ELF-1 (cell line): Measurements from ENCODE around the gene SH2D7.

Experiments
- DNase-seq: peaks from one replicate; pipeline ENCODE4 v3.0.0-alpha.2; 2016; ENCODE audit warnings: low read depth, low spot score

The SH2D7 gene

DNA sequence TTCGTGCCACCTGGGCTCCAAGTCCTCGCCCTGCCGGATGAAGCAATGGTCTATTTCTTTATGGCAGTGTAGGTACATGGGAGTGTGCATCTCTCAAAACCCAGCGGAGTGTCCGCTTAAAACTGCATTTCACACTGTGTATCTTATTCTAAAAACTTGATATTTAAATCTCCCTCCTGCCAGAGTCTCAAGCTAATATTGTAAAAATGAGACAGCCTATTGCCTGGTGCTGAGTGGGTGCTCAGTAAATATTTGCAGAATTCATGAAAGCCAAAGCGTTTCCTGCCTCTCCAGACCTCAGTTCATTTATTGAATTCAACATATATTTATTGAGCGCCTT, 14.5 kb upstream of the SH2D7 start:
- no peak for DNase-seq

DNA sequence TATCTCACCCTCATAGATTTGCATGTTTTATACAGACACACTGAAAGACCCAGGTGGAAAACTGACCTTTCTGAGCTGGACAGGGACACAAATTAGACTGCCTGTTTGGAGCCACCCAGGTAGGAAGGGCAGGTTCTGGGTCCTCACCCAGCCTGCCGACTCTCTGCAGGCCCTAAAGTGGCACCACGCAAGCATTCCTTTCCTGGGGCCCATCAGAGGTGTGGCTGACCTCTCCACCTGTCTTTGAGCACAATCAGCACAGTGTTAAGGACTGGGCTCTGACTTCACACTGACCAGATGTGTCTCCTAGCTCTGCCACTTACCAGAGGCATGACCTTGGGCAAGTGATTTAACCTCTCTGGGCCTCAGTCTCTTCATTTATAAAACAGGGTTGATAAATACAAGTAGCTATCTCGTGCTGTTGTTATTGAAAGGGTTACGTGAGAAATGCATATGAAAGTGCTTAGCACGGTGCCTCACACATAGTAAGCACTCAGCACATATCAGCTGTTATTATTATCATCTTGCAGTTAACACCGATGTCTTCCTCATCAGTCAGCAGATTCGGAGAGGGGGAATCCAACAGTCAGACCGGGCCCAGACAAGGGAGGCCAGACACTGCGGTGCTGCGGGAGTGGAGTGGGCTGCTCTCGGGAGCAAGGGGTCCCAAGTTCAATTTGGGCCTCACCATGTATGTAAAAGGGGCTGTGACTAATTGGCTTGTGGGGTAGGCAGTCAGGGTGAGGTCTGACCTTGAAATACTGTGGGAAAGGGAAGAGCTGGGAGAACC, 12.9 kb upstream of the SH2D7 start:
- no peak for DNase-seq

DNA sequence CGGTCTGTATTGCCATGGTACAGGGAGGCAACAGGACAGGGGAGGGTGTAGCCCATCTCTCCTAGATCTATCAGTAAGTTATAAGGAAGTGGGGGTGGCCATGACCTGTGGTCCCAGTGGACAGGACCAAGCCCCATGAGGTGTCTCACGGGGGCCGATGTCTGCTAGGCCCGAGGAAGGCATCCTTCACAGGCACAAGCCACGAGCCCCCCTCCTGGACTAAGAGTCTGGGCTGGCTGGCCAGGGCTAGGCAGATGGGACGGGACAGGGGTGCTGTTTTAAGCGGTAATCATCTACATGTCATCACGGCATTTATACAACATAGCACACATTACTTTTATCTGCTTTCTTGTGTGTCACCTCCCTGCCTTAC, 12.3 kb upstream of the SH2D7 start:
- DNase-seq: no peak

DNA sequence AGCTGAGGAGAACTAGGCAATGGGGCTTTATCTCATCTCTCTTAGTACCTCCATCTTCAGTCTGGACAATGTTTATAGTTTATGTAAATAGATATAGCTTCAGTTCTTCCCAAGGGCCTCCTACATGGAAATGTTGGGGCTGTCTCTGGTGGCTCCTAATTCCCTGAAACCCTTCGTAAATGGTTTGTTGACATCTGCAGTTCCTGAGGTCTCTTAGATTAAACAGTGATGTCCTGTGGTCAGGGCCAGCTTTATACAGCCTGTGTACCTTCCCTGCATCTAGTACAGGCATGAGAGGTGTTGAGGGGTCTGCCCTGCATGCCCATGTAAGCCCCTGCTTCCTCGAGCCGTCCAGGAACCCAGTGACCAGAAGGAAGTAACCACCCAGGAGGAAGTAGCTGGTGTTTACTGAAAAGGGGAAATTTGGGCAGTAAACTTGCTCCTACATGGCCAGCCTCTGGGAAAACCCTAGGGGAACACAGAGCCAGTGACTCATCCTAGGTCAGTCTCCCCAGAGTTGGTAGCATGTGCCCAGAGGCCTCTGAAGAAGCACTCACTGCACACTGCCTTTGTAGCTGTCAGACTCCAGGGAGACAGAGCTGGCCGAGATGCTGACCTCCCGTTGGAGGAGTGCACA, 10.1 kb upstream of the SH2D7 start:
- no peak for DNase-seq

DNA sequence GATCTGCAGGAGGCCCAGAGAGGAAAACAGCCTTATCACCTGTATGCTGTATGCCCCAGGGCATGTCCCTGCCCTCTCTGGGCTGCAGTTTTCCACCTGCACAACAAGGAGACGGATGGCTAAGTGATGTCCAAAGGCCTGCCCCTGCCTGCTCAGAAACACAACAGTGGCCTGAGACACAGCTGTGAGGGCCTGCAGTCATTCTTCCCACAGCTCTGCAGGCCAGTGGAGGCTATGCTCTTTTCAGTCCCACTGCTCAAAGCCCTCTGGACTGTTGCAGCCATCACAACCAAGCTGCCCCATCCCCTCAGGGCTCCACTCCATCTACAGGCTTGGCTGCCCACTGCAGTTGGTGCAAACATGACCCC, 9.6 kb upstream of the SH2D7 start:
- peak; percentile 55 for DNase-seq

DNA sequence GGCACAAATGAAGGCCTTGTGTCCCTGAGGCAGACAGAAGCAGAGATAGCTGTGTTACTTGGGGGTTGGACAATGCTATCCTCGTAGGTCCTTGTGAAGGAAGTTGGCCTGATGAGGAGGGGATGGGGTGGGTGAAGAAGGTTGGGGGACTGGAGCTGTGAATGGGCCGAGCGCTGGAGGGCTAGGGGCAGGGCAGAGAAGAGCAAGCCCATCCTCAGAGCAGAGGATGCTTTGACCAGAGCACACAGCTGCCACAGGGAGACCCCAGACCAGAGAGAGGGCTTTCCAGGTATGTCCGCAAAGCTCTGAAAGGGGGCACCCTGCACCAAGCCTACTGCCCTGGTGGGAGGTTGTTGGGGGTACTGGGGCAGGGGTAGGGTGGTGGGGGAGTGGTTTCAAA, 9.2 kb upstream of the SH2D7 start:
- DNase-seq: no peak

DNA sequence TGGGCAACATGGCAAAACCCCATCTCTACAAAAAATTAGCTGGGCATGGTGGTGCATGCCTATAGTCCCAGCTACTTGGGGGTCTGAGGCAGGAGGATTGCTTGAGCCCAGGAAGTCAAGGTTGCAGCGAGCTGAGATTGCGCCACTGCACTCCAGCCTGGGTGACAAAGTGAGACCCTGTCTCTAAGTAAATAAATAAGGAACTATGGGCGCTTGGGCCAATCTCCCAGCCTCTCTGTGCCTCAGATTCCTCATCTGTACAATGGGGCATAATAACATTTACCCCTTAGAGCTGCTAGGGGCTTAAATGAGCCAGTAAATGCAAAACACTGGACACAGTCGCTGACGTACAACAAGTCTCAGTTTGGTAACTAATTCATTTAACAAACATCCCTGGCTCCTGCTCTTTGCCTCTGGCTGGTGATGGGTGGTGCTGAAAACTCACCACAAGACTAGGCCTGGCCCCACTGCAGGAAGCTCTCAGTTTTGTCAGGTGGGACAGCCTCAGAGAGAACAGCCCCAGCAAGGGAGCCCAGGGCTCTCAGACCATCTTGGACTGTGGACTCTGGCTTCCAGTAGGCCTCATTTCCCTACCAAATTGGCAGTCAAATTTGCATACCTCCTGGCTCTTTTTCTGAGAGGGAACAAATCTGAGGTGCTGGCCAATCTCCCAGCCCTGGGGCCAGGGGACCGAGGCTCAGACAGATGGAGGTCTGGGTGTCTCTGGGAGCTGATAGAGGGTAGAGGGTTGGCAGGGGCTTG, 8.5 kb upstream of the SH2D7 start:
- DNase-seq: no peak

DNA sequence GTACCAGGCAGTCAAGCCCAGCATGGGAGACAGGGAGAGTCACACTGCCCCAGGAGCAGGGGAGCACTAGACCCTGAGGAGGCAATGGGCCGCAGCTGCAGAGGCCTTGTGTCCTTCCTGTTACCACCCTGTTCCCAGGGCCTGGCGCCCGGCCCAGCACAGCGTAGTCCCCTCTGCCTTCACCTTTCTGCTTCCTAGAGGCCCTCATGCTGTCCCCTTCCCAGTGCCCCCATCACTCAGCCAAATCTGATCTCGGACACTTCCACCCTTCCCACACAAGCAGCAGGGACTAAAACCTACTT, 8.0 kb upstream of the SH2D7 start:
- DNase-seq: no peak

DNA sequence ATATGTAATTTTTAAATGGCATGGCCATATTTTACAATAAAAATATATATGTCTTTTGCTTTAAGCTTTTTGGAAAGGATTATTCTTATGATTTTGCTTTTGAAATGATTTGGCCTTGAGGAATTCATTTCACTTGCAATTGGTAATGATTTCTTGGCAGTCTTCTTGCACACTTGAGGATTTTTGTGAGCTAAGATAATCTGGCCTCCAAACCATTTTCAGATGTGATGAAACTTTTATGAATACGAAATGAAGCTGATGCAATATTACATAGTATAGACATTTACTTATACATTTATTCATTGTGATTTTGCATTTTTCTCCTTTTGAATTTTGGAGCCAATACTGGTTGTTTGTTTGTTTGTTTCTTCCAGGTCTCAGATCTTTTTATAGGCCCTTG, 6.4 kb upstream of the SH2D7 start:
- DNase-seq: no peak

DNA sequence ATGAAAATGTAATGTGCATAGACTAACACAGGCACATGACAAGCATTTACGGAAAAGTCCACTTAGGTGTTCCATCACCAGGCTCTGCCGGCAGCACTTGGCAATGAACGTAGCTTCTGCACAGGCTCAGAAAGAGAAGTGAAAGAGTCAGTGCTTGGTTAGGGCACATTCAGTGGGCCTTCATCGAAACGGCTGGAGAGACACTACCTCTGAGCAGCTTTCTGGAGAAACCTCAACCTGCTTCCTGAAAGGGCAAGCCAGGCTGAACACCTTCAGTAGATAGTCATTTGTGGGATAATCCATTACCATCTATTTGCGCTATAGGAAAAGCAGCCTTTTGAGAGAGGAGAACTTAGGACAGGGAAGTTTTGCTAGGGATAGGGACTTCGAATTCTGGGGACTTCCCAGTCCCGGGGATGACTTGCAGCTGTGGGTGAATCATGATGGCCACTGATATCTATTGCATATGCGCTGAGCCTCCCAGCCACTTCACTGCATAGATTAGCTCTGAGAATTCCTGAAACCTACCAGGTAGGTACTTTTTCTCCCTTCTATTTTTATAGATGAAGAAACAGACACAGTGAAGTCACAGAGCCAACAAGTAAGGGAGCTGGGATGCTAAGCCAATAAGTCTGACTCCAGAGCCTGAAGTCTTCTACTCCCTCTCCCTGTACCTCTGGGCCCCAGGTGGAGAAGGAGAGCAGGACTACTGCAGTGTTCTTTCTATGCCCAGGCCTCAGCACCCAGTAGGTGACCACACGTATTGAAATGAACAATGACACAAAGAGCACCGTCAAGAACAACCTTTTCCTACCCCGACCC, 4.2 kb upstream of the SH2D7 start:
- DNase-seq: no peak

DNA sequence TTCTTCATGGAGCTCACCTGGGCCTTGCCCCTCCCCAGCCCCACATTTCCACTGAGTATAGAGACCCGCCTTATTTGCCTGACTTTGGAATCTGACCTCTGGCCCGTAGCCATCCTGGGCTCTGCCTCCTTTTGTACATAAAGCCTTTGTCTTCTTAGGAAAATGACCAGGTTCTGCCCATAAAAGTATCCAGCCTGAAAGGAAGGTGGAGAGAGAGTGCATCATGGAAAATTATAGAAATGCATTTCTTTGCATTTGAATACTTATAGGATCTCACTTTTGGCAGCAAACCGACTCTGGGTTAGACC, 3.6 kb upstream of the SH2D7 start:
- no peak for DNase-seq

DNA sequence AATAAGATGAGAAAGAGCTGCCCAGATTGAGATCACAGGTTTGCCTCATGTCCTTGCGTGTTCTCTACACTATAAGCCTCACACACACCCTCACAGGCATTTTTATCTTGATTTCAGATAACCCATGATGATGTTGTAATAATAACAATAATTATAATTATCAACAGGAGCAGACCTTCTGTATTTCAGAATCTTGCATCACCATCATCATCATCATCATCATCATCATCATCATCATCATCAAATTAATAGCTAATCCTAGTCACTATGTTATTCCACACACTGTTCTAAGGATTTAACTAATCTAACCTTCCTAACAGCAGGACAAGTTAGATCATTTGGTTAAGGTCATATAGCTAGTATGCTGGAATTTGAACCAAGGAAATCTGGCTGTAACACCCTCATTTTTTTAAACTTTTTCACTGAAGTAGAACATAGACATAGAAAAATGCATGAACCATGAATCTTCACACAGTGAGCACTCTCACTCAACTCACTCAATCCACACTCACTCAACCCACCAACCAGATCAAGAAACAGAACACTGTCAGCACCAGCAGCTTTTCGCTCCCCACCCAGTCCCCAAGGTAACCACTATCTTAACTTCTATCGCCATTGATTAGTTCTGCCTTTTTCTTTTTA, 1.8 kb upstream of the SH2D7 start:
- no peak for DNase-seq

DNA sequence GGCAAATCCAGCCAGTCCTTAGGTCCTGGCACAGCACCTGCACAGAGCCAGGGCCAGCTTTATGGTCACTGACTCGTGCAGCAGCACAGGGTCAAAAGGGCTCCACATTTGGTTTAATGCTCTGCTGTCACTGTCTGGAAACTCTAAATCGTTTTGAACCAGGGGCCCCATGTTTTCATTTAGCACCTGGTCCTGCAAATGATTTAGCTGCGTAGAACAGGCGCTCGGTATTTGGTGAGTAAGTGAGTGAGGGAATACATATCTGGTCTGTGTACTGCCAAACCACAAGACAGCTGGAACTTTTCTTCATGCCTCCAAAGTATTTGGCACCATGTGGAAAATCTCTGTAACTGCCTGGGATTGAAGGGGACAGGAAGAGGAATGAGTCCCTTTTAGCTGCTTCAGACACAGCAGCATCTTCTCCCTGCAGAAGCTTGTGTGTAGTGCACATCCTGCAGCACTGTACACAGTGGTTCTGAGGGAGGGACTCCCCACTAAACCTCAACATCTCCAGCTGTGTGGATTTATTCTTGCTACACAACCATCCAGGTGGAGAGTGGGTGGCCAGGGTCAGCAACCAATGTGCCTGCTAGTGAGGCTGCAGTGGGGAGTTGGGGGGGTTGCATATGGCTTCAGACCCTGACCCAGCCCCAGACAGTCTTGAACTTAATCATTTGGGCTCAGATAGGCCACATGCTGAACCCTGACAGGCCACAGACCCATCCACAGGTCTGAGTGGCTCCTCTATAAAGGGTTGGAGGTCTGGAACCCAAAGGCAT, 1.1 kb downstream of the SH2D7 start:
- no peak for DNase-seq

DNA sequence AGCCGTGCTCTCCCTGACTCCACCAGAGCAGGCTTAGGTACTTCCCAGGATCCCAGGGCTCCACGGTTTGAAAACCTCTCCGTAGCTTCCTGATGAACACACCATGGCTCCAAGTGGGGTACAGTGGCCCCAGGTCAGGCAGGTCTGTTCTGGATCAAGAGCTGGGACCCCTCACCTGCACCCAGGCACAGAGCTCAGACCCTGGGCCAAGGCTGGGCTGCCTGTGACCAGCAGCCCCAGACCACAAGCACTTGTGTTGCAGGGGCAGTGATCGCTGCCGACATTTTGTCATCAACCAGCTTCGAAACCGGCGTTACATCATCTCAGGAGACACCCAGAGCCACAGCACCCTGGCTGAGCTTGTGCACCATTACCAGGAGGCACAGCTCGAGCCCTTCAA, 5.3 kb downstream of the SH2D7 start:
- DNase-seq: no peak

DNA sequence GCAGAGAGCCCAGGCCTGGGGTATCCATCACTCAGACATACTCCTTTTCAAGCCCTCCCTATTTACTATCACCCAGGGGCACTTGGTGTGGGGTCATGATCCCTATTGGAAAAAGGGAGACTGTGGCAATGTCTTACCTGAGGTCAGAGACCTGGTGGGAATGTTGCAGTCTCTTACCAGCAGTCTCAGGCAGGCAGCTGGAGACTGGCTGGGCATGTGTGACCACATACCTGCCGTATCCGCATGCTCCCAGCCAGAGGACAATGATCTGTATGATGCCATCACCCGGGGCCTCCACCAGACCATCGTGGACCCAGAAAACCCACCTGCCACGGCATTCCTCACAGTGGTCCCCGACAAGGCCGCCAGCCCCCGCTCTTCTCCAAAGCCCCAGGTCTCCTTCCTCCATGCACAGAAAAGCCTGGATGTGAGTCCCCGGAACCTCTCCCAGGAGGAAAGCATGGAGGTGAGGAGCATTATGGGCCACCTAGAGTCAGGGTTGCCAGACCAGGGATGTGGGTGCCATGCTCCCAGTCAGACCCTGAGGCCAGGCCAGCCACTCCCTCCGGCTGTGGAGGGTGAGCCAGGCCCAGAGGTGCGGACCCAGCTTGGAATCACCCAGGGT, 5.9 kb downstream of the SH2D7 start:
- DNase-seq: no peak

DNA sequence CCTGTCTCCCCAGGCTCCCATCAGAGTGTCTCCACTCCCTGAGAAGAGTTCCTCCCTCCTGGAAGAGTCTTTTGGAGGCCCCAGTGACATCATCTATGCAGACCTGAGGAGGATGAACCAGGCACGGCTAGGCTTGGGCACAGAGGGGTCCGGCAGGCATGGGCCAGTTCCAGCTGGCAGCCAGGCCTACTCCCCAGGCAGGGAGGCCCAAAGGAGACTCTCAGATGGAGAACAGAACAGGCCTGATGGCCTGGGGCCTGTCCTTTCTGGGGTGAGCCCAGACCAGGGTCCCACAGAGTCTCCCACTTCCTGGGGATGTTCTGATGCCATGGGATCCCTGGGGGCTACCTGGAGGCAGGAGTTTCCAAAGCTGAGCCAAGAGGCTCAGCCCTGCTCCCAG, 8.5 kb downstream of the SH2D7 start:
- no peak for DNase-seq

DNA sequence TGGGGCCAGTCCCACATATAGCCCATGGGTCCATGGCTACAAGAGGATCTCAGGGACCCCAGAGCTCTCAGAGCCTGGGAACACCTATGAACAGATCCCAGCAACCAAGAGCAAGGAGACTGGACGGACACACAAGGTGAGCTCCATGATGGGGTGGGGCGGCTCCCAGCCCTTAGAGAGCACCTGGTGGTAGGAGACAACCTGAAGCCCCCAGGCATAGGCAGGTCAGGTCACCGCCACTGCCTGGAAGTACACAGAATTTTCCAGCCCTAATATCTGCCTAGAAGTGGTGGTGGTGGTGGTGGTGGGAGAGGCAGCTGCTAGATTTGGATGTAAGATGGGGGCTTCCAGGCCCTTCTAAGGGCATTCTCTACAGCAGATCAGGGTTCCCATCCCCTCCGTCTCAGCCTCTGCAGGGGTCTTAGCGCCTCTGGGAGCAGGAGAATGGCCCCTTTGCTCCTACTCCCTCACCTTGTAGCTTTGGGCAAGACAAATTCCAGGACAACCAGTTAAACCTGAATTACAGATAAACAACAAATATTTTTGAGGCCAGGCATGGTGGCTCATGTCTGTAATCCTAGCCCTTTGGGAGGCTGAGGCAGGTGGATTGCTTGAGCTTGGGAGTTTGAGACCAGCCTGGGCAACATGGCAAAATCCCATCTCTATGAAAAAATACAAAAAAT, 9.2 kb downstream of the SH2D7 start:
- peak; percentile 75 for DNase-seq

DNA sequence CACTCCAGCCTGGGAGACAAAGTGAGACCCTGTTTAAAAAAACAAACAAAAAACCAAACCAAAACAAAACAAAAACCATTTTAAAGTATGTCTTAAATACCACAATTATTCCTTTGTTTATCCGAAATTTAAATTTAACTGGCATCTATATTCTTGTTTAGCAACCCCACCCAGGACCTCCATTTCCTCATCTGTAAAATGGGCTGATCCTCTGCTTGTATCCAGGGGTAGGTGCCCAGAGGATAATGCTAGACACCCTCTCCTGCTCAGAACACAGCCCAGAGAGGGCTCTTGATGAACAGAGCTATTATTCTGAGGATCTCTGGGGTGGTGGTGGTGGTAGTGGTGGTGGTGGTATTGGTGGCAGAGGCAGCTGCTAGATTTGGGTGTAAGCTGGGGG, 9.8 kb downstream of the SH2D7 start:
- no peak for DNase-seq

DNA sequence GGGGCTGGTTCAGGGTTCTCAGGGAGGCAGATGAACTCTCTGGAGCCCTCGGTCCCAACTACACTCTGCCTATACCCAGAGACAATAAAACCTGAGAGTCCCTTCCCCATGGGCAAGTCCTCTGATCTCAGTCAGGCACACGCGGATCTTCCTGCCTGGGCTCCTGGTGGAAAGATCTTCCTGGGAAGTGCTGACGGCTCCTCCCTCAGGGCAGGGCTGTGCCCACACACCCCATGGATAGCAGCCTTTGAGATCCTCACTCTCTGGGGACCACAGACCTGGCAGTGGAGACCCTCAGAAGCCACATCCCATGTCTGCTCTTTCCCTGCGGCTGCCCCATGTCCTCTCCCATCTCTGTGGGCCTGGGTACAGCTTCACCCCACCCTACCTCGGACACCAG, 10.4 kb downstream of the SH2D7 start:
- no peak for DNase-seq

DNA sequence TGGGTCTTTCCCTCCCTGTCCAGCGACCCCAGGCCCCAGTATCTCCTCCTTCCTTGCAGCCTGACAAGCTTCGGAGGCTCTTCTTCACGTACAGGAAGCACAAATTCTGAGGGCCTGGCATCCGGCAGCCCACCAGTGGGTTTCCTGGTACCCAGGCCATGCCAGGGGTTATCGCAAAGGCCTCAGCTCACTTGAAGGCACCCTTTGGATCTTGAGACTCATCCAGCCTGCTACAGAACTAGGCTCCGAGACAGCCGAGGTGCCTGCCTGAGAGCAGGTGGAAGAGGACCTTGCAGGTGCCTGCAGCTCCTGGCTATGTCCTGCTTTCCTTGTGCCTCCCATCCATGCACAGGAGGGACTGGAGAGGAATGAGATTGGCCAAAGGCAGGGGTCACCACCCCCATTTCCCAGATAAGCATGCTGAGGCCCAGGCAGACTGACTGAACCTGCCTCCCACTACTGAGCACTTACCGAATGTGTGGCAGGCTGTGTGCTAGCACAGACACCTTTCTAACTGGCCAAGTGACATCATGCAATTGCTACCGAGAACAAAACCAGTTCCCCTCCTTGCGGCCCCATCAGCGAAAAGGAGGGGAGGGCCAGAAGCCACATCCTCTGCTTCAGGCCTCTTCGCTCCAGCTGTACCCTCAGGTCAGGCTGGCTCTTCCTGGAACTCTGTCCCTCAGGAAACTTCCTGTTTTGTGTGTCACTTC, 11.2 kb downstream of the SH2D7 start:
- DNase-seq: peak; percentile 44
